IPS-15b (cell line): ENCODE measurements around the gene ITGB1BP2.
"Not testable (repeated sequence)": the region's sequence is repeated elsewhere in the genome, so short reads cannot be mapped to it uniquely, and the experiment has no call there.

Experiments used
- H3K27me3 ChIP-seq: one replicate; pipeline ENCODE4 v1.6.1; 2013; ENCODE audit warnings: low read length; ENCODE audit not compliant: control insufficient read depth, insufficient read depth
- H3K36me3 ChIP-seq: one replicate; pipeline ENCODE4 v1.6.1; 2013; ENCODE audit warnings: low read length; ENCODE audit not compliant: control insufficient read depth, insufficient read depth
- H3K4me1 ChIP-seq: one replicate; pipeline ENCODE4 v1.6.1; 2013; ENCODE audit warnings: mild to moderate bottlenecking, low read length; ENCODE audit not compliant: control insufficient read depth, insufficient read depth
- H3K4me3 ChIP-seq: one replicate; pipeline ENCODE4 v1.5.1; 2013; ENCODE audit warnings: low read depth, low read length
- H3K9ac ChIP-seq: one replicate; pipeline ENCODE4 v1.6.1; 2013; ENCODE audit warnings: low read depth, mild to moderate bottlenecking, low read length
- H3K9me3 ChIP-seq: one replicate; pipeline ENCODE4 v1.6.1; 2013; ENCODE audit warnings: mild to moderate bottlenecking, low read length; ENCODE audit not compliant: control insufficient read depth, insufficient read depth

Gene ITGB1BP2

GRCh38 chrX:71315917-71316316, 14.4 kb downstream of the ITGB1BP2 start:
- no peak overlapping the region for H3K4me3 ChIP-seq
- H3K9me3 ChIP-seq, result no peaks in the 10 kb centered on the region
- H3K4me1 ChIP-seq, result no peaks in the 10 kb centered on the region
- H3K9ac ChIP-seq, result no peak overlapping the region
- no peaks in the 10 kb centered on the region for H3K36me3 ChIP-seq
- no peaks in the 10 kb centered on the region for H3K27me3 ChIP-seq

- not testable (repeated sequence) for H3K4me3 ChIP-seq, H3K36me3 ChIP-seq, H3K4me1 ChIP-seq, H3K9ac ChIP-seq, H3K27me3 ChIP-seq, H3K9me3 ChIP-seq
Measured at GRCh38 chrX:71316959-71317358, 15.4 kb downstream of the ITGB1BP2 start.

GRCh38 chrX:71320126-71320525, 18.6 kb downstream of the ITGB1BP2 start:
- Histone ChIP-seq H3K4me1 (no peaks in the 10 kb centered on the region), H3K9ac (no peak overlapping the region), H3K9me3 (no peaks in the 10 kb centered on the region), H3K27me3 (no peaks in the 10 kb centered on the region), H3K36me3 (no peaks in the 10 kb centered on the region), H3K4me3 (no peak overlapping the region)

GRCh38 chrX:71321731-71322130, 20.2 kb downstream of the ITGB1BP2 start:
- no peaks in the 10 kb centered on the region for H3K36me3 ChIP-seq

GRCh38 chrX:71324452-71324851, 22.9 kb downstream of the ITGB1BP2 start:
- not testable (repeated sequence) for H3K36me3 ChIP-seq, H3K9ac ChIP-seq, H3K4me1 ChIP-seq, H3K9me3 ChIP-seq, H3K4me3 ChIP-seq, H3K27me3 ChIP-seq

More at GRCh38 chrX:71321731-71322130, 20.2 kb downstream of the ITGB1BP2 start:
- Histone ChIP-seq H3K9me3 (peaks cover 5% of the 10 kb centered on the region), H3K4me3 (no peak overlapping the region), H3K9ac (no peak overlapping the region), H3K4me1 (no peaks in the 10 kb centered on the region), H3K27me3 (no peaks in the 10 kb centered on the region)

- H3K4me1 ChIP-seq, result no peaks in the 10 kb centered on the region
- H3K9ac ChIP-seq, result no peak overlapping the region
- H3K4me3 ChIP-seq, result no peak overlapping the region
- no peaks in the 10 kb centered on the region for H3K36me3 ChIP-seq
- no peaks in the 10 kb centered on the region for H3K27me3 ChIP-seq
- H3K9me3 ChIP-seq, result peaks cover 5% of the 10 kb centered on the region
Measured at GRCh38 chrX:71326394-71326793, 24.8 kb downstream of the ITGB1BP2 start.

GRCh38 chrX:71349151-71349665, 47.7 kb downstream of the ITGB1BP2 start:
- H3K9ac ChIP-seq, H3K4me3 ChIP-seq, H3K9me3 ChIP-seq, H3K4me1 ChIP-seq, H3K27me3 ChIP-seq, H3K36me3 ChIP-seq: not testable (repeated sequence)

GRCh38 chrX:71349867-71350266, 48.3 kb downstream of the ITGB1BP2 start:
- not testable (repeated sequence) for H3K9me3 ChIP-seq, H3K36me3 ChIP-seq, H3K4me1 ChIP-seq, H3K4me3 ChIP-seq, H3K9ac ChIP-seq, H3K27me3 ChIP-seq

- not testable (repeated sequence) for H3K9ac ChIP-seq, H3K36me3 ChIP-seq, H3K27me3 ChIP-seq, H3K9me3 ChIP-seq, H3K4me3 ChIP-seq, H3K4me1 ChIP-seq
Measured at GRCh38 chrX:71352439-71352838, 50.9 kb downstream of the ITGB1BP2 start.
